ENCODE data around the gene HSD11B2.

HSD11B2 gene

GRCh38 chr16:67482233-67482924 is 51.5 kb downstream of the HSD11B2 start:
- DNase-seq: no peak

GRCh38 chr16:67483150-67483549 is 52.2 kb downstream of the HSD11B2 start, which contains the start of gene AGRP:
Gene AGRP, minus strand, starts transcription at chr16:67483547. Its CDS starts 149 bp downstream, at chr16:67483398.
- no peak for DNase-seq

GRCh38 chr16:67483731-67484525 is 53.0 kb downstream of the HSD11B2 start:
- no peak for DNase-seq

- no peak for DNase-seq
Measured at GRCh38 chr16:67486805-67487204, 55.9 kb downstream of the HSD11B2 start.
